Measurements from ENCODE around the gene EGR1. TPM values are rescaled to one million over a fixed set of nuclear protein-coding genes. Genes with fewer than 3 reads are reported as not detected.

Gene EGR1
- total RNA-seq, 1 donor from 2014 or later: 4.8 TPM

- no peak for DNase-seq
These were observed 11.7 kb upstream of the EGR1 start for GRCh38 chr5:138453590-138453989.

DNA sequence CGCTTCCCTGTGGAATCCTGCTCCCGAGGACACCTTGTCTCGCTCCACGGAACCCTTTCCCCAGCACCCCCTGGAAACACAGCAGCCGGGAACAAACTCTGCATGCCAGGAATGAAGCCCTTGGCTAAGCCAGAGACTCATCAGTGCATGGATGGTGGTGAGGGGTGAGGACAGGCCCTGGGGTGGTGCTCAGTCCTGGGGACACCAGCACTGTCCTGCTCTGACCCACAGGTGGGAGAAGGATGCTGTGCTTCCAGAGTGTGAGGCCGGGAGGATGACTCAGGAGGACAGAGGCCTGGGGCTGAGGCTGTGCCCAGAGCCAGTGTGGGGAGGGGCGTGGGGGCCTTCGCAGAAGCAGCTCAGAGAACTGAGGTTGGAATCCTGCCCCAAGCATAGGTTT, 11.2 kb upstream of the EGR1 start:
- DNase-seq: no peak

- no peak for DNase-seq
These were observed 9.9 kb upstream of the EGR1 start for GRCh38 chr5:138455232-138455930.

GRCh38 chr5:138457531-138458275, 7.6 kb upstream of the EGR1 start:
- no peak for DNase-seq

GRCh38 chr5:138458384-138458783, 6.9 kb upstream of the EGR1 start:
- DNase-seq: no peak

DNA sequence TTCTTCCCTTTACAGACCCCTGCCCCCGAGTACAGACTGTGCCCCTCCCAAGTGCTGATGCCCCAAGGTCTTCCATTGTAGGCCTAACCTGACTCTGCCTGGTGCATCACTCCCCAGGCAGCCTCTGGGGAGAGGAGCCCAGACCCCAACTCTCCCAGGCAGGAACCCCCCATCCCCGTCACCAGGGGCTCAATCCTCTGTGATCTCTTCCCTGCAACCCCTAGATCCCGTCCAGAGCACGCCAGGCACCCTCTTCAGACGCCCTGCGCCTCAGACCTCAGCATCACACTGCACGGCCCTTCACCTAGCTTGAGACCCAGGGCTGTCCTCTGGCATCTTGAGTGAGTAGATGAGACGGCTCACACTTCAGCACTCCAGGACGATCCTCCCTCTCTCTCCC, 6.4 kb upstream of the EGR1 start:
- no peak for DNase-seq

DNA sequence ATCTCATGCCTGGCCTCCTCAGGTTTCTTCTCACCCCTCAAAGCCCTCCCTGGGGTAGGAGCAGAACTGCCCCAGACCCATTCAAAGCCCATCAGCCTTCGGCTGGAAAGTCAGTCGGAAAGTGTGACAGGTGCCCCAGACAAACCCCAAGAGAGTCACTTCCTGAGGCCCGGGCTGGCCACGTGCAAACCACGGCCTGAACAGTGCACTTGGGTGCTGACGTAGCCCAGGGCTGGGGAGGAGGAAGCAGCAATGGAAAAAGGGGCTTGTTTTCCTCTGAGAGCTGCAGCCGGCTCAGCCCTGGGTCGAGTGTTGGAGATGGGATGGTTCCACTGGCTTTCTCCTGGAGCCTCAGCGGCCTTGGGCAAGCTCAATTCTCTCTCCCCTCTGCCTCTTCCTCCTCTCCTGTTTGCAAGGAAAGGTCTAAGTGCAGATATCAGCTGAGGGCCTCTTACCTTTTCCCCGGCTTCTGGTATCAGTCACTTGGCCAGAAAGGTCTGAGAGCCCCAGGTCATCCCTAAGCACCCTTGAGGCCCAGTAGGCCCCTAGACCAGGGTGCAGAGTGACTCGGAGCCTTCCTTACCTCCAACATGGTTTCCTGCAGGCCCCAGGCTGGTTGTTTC, 5.9 kb upstream of the EGR1 start:
- peak; percentile 76 for DNase-seq

- DNase-seq: no peak
These were observed 5.1 kb upstream of the EGR1 start for GRCh38 chr5:138460032-138460693.

DNA sequence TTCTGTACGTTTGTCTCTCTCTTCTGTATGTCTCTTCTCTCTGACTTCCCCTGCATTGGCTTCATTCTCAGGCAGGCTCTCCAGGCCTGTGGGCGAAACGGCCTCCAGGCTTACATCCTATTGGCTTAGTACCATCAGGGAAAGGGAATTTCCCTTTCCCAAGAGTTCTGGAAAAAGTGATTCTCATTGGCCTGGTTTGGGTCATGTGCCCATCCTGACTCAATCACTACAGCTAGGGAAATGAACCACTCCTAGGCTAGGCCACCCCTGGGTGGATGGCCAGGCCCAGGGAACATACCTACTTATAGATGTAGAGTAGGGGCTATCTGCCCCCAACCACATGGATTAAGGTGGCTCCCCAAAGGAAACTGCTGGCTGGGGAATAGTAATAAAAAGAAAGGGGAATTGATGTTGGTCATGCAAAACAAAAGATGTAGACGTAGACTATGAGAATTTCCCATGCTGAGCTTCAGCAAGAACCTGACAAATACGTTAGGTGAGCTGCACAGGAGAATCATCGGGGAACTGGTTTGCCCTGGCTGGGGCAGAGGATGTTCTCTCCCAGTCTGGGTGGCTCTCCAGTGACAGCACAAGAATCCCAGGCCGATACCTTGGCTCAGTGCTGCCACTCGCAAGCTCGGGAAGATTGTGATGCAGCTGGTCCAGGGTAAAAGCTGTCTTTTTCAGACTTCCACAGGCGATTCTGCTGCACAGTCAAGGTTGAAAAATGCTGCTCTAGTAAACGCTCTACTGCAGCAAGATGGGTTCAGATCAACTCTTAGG, 3.7 kb upstream of the EGR1 start:
- DNase-seq: peak; percentile 76

- no peak for DNase-seq
These were observed 1.8 kb upstream of the EGR1 start for GRCh38 chr5:138463419-138464007.

DNA sequence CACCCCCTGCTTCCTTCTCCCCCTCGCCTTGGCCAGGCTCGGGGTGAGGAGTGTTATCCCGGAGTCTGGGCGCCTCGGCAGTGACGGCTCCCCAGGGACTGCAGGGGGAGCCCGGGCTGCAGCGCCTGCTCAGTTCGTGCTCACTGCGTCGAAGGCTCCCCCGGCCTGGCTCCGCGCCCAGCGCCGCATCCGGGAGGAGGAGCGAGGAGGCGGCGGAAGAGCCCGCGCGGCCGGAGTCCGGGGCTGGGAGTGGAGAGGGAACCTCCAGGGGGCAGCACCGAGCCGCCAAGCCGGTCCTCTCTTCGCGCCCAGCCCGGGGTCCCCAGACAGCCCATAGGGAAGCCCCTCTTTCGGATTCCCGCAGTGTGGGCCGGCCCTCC, 1.3 kb upstream of the EGR1 start:
- peak; percentile 97 for DNase-seq

DNA sequence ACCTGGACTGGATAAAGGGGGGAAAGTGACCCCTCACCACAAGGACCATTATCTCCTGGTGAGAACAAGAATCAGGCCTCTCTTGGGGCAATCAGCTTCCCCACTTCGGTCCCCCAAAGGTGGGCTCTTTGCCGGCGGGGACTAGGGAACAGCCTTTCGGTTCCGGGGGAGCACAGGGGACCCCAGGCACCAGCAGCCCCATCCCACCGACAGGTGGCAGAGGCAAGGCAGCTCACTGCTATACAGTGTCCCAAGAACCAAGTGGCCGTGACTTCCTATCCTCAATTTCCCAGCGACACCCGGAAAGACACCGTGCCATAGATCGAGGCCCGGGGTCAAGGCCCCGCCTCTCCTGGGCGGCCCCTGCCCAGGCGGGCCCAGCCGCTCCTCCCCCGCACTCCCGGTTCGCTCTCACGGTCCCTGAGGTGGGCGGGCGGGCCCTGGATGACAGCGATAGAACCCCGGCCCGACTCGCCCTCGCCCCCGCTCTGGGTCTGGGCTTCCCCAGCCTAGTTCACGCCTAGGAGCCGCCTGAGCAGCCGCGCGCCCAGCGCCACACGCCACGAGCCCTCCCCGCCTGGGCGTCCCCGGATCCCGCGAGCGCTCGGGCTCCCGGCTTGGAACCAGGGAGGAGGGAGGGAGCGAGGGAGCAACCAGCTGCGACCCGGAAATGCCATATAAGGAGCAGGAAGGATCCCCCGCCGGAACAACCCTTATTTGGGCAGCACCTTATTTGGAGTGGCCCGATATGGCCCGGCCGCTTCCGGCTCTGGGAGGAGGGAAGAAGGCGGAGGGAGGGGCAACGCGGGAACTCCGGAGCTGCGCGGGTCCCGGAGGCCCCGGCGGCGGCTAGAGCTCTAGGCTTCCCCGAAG, 655 bp upstream of the EGR1 start:
- peak; percentile 98 for DNase-seq

DNA sequence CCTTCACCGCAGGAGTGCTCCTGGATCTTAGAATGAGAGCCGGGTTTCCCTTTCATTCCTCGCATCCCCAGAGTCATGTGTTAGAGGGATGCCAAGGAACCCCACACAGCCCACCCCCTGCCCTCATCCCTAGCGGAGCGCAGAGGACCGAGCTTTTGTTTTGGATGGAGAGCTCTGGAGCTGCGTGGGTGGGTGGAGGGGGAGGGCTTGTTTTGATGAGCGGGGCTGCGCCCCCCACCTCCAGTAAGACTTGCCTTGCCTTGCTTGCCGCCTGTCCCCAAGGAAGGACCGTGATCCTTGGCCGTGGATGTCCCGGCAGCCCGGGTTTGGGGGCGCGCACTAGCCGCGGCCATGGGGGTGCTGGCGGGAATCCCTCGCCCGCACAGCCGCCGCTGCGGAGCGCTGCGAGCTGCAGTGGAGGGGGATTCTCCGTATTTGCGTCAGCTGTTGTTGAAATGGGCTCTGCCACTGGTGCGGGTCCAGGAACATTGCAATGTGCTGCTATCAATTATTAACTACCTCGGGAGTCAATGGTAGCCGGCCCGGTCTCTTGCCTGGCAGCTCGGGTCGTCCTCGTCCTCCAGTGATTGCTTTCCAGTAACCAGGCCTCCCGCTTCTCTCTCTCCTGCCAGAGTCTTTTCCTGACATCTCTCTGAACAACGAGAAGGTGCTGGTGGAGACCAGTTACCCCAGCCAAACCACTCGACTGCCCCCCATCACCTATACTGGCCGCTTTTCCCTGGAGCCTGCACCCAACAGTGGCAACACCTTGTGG, 1.0 kb downstream of the EGR1 start:
- DNase-seq: no peak

- no peak for DNase-seq
These were observed 1.8 kb downstream of the EGR1 start for GRCh38 chr5:138466900-138467710.

GRCh38 chr5:138467711-138468132, 2.4 kb downstream of the EGR1 start:
- DNase-seq: no peak

DNA sequence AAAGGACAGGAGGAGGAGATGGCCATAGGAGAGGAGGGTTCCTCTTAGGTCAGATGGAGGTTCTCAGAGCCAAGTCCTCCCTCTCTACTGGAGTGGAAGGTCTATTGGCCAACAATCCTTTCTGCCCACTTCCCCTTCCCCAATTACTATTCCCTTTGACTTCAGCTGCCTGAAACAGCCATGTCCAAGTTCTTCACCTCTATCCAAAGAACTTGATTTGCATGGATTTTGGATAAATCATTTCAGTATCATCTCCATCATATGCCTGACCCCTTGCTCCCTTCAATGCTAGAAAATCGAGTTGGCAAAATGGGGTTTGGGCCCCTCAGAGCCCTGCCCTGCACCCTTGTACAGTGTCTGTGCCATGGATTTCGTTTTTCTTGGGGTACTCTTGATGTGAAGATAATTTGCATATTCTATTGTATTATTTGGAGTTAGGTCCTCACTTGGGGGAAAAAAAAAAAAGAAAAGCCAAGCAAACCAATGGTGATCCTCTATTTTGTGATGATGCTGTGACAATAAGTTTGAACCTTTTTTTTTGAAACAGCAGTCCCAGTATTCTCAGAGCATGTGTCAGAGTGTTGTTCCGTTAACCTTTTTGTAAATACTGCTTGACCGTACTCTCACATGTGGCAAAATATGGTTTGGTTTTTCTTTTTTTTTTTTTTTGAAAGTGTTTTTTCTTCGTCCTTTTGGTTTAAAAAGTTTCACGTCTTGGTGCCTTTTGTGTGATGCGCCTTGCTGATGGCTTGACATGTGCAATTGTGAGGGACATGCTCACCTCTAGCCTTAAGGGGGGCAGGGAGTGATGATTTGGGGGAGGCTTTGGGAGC, 3.1 kb downstream of the EGR1 start:
- DNase-seq: no peak

GRCh38 chr5:138468966-138469539, 3.8 kb downstream of the EGR1 start:
- no peak for DNase-seq

Data from dermis blood vessel endothelial cell (primary cell).